Stimulated activated CD4-positive, alpha-beta T cell treated with anti-CD3 and anti-CD28 coated beads, Interleukin-4, amount 100 ng/mL, for 48 hours (primary cell): ENCODE results near the gene BACE1.

Experiments
- DNase-seq, 2 donors: peaks; one replicate each; pipeline ENCODE4 v3.0.0-alpha.2; 2020; ENCODE audit warnings: low read depth in 2 of 2

The BACE1 gene

DNA sequence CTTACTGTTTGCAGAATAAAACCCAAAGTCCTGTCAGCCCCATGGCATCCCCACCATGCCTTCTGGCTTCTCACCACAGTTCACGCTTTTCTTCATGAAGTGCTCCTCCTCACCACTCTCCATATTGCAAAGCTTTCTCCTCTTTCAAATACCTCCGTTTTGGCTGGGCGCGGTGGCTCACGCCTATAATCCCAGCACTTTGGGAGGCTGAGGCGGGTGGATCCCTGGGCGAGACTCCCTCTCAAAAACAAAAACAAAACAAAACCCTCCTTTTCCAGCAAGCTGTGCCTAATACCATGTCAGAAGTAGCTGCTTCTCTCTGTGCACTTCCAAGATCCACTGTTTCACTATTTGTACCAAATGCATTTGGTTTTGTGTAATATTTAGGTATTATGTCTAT is 6.7 kb downstream of the BACE1 start:
- no peak for DNase-seq

DNA sequence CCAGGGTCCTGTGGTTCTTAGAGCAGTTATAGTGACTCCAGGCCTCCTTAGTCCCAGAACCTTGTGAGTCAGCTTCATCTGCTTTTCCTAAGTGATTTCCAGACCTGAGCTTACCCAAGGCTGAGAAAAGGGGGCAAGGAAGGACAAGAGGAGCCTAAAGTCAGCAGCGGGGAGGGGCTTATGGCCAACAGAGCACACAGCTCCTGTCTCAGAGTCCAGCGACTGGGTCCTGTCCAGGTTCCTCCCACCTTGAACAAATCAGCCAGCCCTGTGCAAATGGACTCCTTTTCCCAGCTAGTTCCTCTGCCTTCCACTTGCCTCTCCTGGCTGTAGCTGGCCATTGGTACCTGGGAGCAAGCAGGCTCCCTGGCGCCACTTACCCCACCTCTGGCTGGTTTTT is 10.9 kb downstream of the BACE1 start:
- no peak for DNase-seq

DNA sequence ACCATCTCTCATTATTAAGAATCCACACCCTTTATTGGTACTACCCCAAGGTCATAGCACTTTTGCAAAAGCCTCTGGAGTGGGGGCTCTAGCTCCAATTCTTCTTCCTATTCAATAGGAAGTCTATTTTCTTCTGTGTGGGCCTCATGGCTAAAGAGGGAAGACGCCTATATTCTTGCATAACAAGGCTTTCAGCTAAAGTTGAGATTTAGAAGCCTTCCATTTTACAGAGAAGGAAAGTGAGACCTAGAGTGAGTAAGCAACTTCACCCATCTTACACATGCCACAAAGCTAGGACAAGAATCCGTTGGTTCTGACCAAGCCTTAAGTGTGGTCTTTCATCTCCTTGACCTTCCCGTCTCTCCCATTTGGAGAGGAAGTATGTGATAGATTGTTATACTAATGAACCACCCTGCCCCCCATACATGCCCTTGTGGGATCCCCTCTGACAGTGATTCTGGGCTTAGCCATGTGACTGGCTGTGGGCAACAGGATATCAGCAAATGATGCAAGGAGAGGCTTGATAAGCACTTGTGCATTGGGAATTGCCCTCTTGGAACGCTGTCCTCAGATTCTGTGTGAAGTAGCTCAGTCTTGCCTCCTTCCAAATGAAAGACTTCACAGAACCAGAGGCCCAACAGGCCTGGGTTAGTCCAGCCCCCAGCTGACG is 12.3 kb downstream of the BACE1 start:
- no peak for DNase-seq

DNA sequence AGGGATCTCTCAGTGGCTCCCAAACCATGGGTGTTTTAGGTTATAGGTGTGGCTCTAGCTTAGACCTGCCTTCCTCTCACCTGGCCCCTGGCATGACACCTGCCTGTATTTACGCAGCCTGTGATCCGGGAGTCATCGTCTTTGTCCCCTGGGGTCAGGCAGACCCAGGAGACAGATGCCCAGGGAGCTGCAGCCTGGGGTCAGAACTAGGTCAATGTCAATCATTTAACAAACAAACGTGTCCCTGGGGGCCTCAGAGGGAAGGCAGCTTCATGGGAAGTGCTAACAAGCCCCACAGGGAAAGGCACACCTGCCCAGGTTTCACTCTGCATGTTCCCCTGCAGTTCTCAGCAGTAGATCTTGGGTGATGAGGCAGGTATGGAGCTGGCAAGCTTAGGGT is 13.0 kb downstream of the BACE1 start:
- no peak for DNase-seq

DNA sequence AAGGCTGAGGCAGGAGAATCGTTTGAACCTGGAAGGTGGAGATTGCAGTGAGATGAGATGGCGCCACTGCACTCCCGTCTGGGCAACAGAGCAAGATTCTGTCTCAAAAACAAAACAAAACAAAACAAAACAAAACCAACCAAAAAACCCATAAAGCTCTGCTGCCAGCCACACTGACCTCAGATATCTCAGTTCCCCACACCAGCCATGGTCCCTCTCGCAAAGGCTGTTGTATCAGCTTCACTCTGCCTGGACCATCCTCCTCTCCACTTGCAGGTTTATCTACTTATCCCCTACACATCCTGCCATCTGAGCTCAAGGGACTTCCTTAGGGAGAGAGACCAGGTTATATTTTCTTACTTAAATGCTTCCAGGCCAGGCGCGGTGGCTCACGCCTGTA is 13.8 kb downstream of the BACE1 start:
- no peak for DNase-seq

DNA sequence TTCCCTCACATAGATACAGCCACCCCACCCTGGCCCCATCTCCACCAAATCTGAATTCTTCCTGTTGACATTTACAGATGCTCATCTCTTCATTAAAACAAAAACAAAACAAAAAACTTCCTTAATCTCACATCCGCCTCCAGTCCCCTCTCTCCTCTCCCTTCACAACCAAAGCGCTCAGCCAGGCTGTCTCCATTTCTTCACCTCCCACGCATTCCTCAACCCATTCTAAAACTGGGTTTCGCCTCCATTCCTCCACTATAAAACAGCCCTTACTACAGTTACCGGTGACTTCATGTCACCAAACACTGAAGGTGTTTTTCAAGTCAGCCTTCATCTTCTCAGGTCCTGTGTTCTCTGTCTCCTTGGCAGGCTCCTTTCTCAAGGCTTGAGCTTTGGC is 15.3 kb downstream of the BACE1 start:
- DNase-seq: no peak

- DNase-seq: no peak
These were observed 15.8 kb downstream of the BACE1 start for GRCh38 chr11:117300283-117300663.

DNA sequence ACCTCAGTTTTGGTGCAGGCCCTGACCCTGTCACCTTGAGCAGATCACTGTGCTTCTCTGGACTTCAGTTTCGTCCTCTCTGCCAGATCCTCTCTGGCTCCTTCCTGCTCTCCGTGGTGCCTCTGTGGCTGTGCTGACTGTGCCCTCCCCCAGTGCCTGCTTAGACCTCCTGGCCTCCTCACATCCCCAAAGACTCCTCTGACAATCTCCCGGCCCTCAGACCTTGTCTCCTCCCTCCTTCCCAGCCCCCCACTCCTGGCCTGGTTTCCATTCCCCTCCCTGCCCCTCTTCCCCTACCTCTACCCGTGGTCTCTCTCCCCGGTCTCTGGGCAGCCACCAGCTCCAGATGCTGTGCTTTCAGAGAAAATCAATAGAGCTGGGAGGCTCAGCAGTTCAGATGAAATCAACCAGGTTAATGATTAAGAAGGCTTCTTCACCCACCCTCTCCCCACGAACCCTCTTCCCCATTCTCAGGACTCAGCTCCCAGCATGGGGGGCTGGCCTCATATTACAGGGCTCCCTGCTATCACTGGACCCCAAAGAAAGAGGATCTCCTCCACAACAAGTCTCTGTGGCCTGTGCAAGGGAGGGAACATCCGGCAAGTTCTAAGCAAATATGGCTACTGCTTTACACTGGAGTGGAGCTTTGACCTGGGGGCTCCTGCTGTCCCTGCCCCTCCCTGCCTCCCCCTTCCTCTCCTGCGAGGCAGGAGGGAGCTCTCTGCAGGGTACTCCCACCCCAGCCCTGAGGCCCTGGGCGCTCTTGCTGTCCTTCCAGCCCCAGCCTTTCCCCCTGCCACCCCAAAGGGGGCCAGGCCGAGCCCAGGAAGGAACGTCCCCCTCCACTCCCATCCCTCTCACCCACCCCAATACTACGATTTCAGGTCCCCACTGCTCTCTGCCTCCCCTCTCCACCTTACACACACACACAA is 16.4 kb downstream of the BACE1 start:
- DNase-seq: no peak

DNA sequence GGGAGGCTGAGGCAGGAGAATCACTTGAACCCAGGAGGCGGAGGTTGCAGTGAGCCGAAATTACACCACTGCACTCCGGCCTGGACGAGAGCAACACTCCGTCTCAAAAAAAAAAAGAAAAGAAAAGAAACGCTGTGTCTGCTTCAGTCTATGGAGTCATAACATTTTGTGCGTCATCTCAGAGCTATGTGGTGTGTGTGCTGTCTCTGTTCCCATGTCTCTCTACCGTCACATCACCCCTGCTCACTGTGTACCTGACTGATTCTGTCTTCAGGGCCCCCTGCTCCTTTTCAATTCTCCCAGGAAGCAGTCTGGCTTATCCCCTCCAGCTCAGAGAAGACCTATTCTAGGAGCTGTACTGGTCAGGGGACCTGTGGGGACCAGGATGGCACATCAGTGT is 17.9 kb downstream of the BACE1 start:
- DNase-seq: no peak

DNA sequence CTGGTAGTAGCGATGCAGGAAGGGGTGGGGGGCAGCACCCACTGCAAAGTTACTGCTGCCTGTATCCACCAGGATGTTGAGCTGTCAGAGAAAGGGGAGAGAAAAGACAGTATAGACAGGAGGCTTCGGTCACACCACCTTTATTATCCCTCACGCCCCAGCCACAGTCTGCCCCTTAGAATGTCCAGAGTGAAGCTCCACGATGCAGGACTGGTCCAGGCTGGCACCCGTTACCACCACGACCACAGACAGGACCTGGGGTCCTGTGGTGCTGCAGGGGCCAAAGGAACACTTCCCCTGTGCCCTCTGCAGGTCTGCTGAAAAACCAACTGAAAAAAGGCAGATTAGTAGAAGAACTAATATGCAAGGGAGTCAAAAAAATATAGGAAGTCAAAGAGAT is 19.2 kb downstream of the BACE1 start:
- no peak for DNase-seq

- DNase-seq: no peak
These were observed 20.5 kb downstream of the BACE1 start for GRCh38 chr11:117295438-117296137.

DNA sequence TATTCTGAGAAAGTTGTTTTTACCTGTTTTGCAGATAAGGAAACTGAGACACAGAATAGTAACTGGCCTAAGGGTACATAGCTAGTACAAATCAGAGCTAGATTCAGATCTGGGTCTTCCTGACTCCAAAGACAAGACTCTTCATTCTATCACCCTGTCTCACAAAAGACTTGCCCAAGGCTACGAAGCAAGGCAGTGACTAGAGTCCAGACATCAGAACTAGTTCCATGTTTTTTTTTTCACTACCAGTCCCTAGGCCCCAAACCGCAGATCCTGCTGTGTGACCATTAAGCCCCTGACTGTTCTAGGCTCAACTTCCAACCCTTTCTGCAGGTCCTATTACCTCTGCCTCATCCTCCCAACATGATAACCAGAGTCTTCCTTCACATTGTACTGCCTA is 23.4 kb downstream of the BACE1 start:
- DNase-seq: no peak

DNA sequence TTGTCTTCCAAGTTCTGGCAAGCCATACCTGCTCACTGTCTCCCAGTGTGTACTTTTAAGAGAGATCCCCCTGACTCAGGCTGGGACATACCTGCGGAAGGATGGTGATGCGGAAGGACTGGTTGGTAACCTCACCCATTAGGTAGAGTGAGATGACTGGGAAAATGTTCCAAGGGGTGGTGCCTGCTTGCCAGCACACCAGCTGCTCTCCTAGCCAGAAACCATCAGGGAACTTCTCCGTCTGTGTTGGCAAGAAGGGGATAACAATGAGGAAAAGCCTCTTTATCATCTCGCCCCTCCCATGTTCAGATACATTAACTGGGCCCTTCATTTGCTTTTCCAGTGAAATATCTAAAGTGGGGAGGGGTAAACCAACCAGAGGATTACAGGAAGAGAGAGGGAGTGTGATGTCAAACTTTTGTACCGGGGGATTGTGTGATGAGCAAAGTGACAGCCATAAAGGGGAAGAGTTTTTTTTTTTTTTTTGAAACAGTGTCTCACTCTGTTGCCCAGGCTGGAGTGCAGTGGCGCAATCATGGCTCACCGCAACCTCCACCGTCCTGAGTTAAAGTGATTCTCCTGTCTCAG is 25.2 kb downstream of the BACE1 start, which contains the start of gene BACE1-AS:
Gene BACE1-AS (plus strand): TSS at position 538 of the 588 bp plus-strand sequence.
- no peak for DNase-seq

GRCh38 chr11:117289795-117290194 is 26.3 kb downstream of the BACE1 start:
- no peak for DNase-seq

- no peak for DNase-seq
These were observed 28.4 kb downstream of the BACE1 start for GRCh38 chr11:117287668-117288067.

DNA sequence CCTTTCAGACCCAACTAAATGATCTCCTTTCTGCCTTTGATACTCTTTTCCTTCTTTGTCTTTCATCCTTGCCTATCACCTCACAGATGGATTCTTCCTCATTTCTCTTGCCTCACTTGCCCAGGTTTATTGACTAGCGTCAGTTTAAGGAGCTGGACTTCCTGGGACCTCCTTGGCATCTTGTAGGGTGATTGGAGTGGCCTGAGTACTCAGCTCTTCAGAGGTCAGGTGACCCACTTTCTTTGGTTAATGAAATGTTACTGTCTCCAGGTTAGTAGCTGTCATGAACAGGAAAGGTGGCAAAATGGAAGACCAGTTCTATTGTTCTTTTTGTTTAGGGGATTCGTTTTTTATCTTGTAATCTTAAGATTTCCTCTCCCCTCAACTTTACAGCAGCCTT is 29.5 kb downstream of the BACE1 start:
- DNase-seq: no peak

DNA sequence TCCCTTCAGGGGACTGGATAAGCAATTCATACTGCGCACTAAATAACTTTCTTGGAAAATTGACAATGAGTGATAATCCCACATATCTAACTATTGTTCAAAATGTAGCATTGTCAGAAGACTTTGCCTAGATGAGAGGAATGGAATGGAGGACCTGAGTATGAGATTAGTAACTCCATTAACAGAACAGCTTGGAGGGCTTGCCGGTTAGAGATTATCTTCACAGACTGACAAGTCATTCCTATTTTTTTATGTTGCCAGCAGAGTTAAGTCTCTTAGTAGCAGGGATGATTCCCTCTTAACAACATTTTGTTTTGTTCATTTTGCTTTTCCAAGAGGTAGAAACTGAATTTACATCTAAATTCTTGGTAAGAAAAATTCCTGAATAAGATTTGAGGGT is 32.0 kb downstream of the BACE1 start:
- DNase-seq: no peak

- DNase-seq: no peak
These were observed 33.1 kb downstream of the BACE1 start for GRCh38 chr11:117282956-117283355.

DNA sequence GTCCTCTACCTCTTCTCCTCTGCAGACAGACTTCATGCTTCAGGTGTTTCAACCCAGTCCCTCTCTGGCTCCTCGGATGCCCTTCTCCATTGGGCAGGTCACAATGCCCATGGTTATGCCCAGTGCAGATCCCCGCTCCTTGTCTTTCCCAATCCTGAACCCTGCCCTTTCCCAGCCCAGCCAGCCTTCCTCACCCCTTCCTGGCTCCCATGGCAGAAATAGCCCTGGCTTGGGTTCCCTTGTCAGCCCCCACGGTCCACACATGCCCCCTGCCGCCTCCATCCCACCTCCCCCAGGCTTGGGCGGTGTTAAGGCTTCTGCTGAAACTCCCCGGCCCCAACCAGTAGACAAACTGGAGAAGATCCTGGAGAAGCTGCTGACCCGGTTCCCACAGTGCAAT is 34.2 kb downstream of the BACE1 start:
- no peak for DNase-seq

GRCh38 chr11:117281159-117281558 is 34.9 kb downstream of the BACE1 start:
- no peak for DNase-seq

DNA sequence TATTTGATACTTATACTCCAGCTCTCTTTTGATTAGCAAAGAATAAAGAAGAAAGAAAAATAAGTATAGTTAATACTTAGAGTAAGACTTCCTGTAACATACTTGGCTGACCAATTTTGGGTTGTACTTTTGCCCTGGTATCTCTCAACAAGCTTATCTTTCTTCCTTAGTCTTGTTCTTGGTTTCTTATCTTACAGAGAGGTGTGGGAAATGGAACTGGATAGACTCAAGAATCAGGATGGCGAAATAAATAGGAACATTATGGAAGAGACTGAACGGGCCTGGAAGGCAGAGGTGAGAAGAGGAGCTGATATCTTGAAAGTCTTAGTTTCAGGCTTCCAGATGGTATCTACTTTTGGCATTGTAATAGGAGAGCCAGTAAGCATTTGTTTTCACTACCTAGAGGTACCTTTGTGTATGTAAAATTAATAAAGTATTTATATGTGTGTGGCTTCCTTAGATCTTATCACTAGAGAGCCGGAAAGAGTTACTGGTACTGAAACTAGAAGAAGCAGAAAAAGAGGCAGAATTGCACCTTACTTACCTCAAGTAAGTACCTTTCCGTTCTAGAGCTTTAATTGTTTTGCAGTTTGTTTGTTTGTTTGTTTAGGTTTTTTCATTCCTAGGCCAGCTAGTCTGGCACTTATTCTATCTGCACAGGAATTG is 36.2 kb downstream of the BACE1 start:
- DNase-seq: no peak

DNA sequence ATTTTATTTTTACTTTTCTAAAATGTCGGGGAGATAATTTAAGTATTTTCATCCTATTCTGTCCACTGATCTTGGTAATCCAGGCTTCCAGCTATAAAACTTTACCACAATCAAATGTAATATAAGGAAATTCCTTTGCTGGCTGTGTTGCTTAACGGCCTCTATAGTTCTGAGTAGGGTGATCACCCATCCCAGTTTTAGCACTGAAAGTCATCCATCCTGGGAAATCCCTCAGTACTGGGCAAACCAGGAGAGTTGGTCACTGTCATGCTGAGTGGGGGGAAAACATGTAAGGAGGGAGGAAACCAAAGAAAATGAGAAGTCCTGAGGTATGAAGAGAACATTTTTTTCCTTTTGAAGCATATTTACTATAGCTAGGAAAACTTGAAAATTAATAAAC is 37.7 kb downstream of the BACE1 start:
- no peak for DNase-seq
